Activated CD4-positive, alpha-beta T cell treated with anti-CD3 and anti-CD28 coated beads, Interleukin-2, amount 50 U/mL, for 16 hours (primary cell): ENCODE measurements around the gene FASTKD1.
"Not testable (repeated sequence)": the region's sequence is repeated elsewhere in the genome, so short reads cannot be mapped to it uniquely, and the experiment has no call there.

Source experiments
- DNase-seq: peaks from one replicate; pipeline ENCODE4 v3.0.0-alpha.2; 2020

Gene FASTKD1

DNA sequence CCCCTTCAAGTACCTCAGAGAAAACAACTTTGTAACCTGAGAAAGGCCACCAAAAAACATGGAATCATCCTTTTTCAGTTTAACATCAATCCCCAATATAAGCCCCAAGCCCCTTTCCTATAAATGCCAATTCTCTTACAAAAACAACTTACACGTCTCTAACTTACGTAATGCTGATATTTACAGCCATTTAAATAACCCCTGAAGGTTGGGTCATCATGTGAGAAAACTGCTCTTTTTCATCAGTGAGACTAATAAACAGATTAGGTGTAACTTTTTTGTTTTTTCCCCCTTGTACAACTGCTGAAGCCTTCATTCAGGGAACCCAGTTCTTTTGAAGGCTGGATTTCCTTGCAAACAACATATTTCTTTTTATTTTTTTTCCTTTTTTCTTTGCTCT lies 3.7 kb downstream of the FASTKD1 start:
- no peak for DNase-seq

DNA sequence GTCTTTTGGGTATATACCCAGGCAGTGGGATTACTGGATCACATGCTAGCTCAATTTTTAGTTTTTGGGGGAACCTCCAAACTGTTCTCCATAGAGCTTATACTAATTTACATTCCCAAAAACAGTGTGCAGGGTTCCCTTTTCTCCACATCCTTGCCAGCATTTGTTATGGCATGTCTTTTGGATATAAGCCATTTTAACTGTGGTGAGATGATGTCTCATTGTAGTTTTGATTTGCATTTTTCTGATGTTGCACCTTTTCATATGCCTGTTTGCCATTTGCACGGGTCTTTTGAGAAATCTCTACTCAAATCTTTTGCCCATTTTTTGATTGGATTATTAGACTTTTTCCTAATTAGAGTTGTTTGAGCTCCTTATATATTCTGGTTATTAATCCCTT lies 8.0 kb downstream of the FASTKD1 start:
- DNase-seq, result no peak

DNA sequence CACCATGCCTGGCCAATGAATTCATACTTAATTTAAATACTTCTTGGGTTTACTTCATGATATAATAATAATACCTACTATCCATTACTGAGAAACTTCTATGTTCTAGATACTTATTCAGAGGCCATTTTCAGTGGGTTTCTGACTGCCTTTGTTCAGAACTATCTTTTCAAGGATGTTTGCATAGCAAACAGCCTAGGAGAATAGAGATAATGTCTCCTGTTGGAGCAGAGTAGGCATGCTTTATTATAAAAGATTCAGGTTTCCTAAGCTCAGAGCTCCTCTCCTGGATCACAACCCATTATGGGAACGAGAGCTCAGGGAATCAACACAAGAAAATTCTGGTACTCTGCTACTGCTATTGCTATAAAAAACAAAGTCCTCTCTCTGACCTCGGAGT lies 11.1 kb downstream of the FASTKD1 start:
- DNase-seq, result no peak

GRCh38 chr2:169562084-169562483 lies 11.6 kb downstream of the FASTKD1 start:
- DNase-seq, result not testable (repeated sequence)

GRCh38 chr2:169561364-169561763 lies 12.3 kb downstream of the FASTKD1 start:
- no peak for DNase-seq

DNA sequence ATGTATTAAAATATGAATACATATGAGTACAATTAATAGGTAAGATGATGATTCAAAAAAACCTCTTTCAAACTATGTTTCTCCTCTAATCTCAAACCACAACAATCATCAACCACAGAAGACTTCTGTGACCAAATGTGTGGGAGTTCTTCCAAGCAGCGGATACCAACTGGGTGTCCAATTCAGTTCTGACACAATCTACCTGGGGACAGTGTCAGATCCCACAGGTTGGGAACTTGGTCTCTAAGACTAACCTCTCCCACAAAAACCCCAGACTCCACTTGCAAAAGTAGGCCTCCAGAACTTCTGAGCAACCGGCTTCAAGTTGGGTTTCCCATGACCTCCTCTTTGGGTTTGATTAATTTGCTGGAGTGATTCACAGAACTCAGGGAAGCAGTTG lies 26.9 kb downstream of the FASTKD1 start:
- peak; percentile 26 for DNase-seq

GRCh38 chr2:169542433-169542832 lies 31.2 kb downstream of the FASTKD1 start:
- DNase-seq, result no peak

DNA sequence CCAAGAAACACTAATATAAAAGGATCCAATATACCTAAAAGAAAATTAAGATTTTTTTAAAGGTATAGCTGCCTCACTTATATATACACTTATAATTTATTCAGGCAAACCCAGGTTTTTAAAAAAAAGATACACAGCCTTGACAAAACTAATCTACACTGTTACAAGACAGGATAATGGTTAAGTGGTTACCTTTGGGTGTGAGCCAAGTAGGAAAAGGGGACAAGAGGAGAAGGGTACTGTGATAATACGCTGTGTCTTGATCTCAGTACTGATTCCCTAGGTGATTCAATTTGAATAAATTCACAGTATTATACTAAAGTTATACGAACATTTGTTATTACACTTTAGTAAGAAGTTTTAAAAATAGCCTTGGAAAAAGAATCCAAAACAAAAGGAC lies 33.5 kb downstream of the FASTKD1 start:
- no peak for DNase-seq

- DNase-seq, result not testable (repeated sequence)
These were observed 34.2 kb downstream of the FASTKD1 start for GRCh38 chr2:169539460-169539859.

DNA sequence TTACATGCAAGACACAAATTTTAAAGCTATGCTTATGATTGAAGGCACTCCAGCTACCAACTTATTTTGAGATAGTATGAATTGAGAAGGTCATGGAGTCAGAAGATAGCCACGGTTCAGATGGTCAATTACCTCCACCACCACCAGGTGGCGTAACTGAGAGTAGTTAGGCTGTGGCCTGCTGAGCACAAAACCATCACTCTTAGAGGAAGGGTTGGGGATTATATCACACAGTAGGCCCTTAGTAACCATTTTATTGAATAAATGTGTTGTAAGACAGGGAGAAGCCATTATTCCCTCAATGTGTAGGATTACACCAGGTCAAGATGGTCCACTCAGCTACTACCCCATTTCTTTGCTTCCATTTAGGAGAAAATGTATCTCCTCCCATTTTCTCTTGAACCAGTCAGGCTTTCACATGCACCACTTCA lies 45.4 kb downstream of the FASTKD1 start:
- peak; percentile 77 for DNase-seq

- DNase-seq, result no peak
These were observed 47.2 kb downstream of the FASTKD1 start for GRCh38 chr2:169526451-169526850.

DNA sequence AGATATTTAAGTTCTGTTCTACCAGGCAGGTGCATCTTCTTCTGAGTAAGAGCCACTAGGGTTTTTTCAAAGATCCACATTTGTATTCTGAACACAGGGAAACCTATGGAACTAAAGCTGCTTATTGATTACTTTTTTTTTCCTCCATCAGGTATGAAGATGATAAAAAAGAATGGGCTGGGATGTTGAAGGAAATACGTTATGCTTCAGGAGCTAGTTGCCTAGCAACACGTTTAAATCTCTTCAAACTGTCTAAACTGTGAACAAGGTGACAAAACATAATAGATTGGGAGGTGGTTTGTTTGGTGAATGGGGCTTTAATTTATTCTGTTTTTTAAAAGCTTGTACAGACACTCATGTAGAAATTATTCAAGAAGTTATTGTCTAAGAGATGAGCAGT lies 48.2 kb downstream of the FASTKD1 start:
- DNase-seq, result no peak

GRCh38 chr2:169523681-169524080 lies 50.0 kb downstream of the FASTKD1 start:
- no peak for DNase-seq

GRCh38 chr2:169520896-169521295 lies 52.8 kb downstream of the FASTKD1 start:
- DNase-seq, result no peak

GRCh38 chr2:169516488-169516995 lies 57.1 kb downstream of the FASTKD1 start:
- DNase-seq, result not testable (repeated sequence)

- DNase-seq, result not testable (repeated sequence)
These were observed 58.9 kb downstream of the FASTKD1 start for GRCh38 chr2:169514758-169515157.

- no peak for DNase-seq
These were observed 59.7 kb downstream of the FASTKD1 start for GRCh38 chr2:169513926-169514325.

DNA sequence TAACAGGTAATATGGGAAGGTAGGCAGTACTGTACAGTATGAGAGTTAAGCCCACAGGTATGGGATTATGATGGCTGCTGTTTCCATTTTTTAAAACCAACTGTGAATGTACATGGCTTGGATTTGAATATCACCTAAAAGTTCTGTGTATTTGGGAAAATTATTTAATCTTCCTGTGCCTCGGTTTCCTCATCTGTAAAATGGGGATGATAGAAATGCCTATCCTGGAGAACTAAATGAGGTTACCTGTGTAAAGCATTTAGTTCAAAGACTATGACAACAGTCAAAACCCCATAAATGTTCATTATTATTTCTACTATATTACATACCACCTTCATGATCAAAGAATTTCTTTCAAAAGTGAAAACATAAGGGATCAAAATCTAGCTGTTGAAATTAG lies 60.6 kb downstream of the FASTKD1 start:
- no peak for DNase-seq

GRCh38 chr2:169512525-169512924 lies 61.1 kb downstream of the FASTKD1 start:
- no peak for DNase-seq

DNA sequence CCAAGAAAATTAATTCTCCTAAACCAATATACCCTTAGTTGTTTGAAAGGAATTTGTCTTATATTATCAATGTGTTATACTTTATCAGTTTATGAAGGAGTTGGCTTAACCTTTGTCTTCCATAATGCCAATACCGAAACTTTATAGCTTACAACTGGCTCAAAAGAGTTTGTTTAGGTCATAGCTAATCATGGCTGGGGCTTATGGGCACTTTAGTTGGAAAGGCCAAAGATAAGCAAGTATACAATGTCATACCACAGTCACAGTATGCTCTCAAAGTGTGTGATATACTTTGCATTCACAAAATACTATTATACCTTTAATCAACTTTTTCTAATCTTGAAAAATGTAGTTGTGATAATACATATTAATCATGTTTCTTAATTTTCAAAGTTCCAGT lies 61.8 kb downstream of the FASTKD1 start:
- DNase-seq, result no peak

- no peak for DNase-seq
These were observed 63.2 kb downstream of the FASTKD1 start for GRCh38 chr2:169510496-169510895.

DNA sequence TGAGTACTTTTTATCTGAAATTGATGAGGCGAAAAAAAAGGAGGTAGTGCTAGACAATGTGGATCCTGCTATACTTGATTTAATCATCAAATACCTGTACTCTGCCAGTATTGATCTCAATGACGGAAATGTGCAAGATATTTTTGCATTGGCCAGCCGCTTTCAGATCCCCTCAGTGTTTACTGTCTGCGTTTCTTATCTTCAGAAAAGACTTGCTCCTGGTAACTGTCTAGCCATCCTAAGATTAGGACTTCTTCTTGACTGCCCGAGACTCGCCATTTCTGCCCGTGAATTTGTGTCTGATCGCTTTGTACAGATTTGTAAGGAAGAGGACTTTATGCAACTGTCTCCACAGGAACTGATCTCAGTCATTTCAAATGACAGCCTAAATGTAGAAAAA lies 63.7 kb downstream of the FASTKD1 start:
- no peak for DNase-seq

DNA sequence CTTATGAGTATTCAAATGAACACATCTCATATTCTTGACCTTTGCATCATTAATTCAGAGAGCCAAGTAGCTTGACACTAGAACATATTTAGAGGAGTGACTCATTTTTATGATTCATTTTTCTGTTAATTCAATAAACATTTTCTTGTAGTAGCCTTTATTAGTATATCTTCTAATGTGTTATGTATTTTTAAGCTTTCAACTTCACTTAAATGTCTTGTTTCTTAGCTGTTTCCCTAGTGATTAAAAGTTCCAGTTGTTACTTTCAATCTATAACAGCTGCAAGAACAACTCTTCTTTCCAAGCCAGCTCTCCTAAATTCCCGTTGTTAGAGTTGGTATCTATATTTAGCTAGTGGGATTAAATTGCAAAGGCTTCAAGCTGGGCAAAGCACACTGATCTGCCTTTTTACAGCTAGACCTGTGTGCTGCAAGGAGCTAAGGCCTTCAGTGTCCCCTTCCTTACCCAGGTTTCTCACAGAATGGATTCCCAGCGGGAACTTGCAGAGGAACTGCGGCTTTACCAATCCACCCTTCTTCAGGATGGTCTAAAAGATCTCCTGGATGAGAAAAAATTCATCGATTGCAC lies 64.3 kb downstream of the FASTKD1 start, which contains the start of gene KLHL41:
TSS of gene KLHL41 (plus strand) at position 405 of the 588 bp plus-strand sequence. CDS start at position 482, 77 bp downstream.
- no peak for DNase-seq

DNA sequence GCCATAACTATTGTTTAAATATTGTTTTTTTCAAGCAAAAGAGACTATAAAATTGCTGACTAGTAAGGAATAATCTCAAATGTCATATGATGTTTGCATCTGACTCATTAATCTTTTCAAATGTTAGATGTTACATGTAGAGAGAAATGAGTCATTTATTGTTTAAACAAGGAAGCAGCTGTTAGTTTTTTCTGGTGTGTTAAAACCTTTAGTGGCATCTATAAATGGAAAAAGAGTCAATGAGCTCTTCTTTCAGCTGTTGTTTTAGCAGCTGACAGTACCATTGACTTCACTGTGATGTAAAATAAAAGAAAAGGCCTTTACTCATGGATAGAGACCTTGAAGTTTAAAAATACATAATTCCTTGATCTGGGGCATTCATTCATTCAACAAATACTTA lies 66.0 kb downstream of the FASTKD1 start:
- DNase-seq, result peak; percentile 13

GRCh38 chr2:169504651-169505050 lies 69.0 kb downstream of the FASTKD1 start:
- no peak for DNase-seq
